Stomach smooth muscle (tissue), 2 donors: Measurements from ENCODE around the gene FPR1.

ENCODE experiments used
- H3K27ac ChIP-seq: one replicate; pipeline ENCODE4 v1.7.0; 2013; ENCODE audit warnings: mild to moderate bottlenecking, low read length, inconsistent platforms
- H3K27me3 ChIP-seq, 2 donors: one replicate each; pipeline ENCODE4 v1.7.0; 2013; ENCODE audit warnings: low read length in 2 of 2; ENCODE audit not compliant: insufficient read depth in 2 of 2, control insufficient read depth in 1 of 2
- H3K36me3 ChIP-seq, 2 donors: one replicate each; pipeline ENCODE4 v1.7.0; 2013; ENCODE audit warnings: low read length in 2 of 2; ENCODE audit not compliant: control insufficient read depth in 2 of 2, insufficient read depth in 2 of 2
- H3K4me1 ChIP-seq: one replicate; pipeline ENCODE4 v1.7.0; 2013; ENCODE audit warnings: low read length; ENCODE audit not compliant: control insufficient read depth, insufficient read depth
- H3K4me3 ChIP-seq, 2 donors: one replicate each; pipeline ENCODE4 v1.7.0; 2013; ENCODE audit warnings: low read length in 2 of 2
- H3K9ac ChIP-seq, 2 donors: one replicate each; pipeline ENCODE4 v1.7.0; 2013; ENCODE audit warnings: low read length in 2 of 2, mild to moderate bottlenecking in 1 of 2
- H3K9me3 ChIP-seq, 2 donors: one replicate each; pipeline ENCODE4 v1.7.0; 2013; ENCODE audit warnings: low read length in 2 of 2; ENCODE audit not compliant: control insufficient read depth in 2 of 2
- donor health status: healthy.
- donor health status: Pancreatic carcinoma.

The FPR1 gene

DNA sequence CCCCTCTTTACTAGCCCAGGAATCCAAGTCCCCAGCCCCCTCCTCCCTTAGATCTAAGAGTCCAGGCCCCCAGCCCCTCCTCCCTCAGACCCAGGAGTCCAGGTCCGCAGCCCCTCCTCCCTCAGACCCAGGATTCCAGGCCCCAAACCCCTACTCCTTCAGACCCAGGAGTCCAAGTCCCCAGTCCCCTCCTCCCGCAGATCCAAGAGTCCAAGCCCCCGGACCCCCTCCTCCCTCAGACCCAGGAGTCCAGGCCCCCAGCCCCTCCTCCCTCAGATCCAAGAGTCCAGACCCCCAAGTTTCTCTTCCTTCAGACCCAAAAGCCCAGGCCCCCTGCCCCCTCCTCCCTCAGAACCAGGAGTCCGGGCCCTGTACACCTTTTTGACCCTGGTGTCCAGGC is 47.1 kb downstream of the FPR1 start:
- H3K9ac ChIP-seq, result peak overlapping the region; percentile 95 to 96
- H3K27ac ChIP-seq, result peak overlapping the region; percentile 93
- peak overlapping the region; percentile 84 to 89 for H3K4me3 ChIP-seq
- H3K36me3 ChIP-seq, result peaks cover 6 to 8% of the 10 kb centered on the region in 2 donors
- no peaks in the 10 kb centered on the region for H3K9me3 ChIP-seq
- H3K27me3 ChIP-seq, result no peaks in the 10 kb centered on the region
- H3K4me1 ChIP-seq, result peaks cover 16% of the 10 kb centered on the region

DNA sequence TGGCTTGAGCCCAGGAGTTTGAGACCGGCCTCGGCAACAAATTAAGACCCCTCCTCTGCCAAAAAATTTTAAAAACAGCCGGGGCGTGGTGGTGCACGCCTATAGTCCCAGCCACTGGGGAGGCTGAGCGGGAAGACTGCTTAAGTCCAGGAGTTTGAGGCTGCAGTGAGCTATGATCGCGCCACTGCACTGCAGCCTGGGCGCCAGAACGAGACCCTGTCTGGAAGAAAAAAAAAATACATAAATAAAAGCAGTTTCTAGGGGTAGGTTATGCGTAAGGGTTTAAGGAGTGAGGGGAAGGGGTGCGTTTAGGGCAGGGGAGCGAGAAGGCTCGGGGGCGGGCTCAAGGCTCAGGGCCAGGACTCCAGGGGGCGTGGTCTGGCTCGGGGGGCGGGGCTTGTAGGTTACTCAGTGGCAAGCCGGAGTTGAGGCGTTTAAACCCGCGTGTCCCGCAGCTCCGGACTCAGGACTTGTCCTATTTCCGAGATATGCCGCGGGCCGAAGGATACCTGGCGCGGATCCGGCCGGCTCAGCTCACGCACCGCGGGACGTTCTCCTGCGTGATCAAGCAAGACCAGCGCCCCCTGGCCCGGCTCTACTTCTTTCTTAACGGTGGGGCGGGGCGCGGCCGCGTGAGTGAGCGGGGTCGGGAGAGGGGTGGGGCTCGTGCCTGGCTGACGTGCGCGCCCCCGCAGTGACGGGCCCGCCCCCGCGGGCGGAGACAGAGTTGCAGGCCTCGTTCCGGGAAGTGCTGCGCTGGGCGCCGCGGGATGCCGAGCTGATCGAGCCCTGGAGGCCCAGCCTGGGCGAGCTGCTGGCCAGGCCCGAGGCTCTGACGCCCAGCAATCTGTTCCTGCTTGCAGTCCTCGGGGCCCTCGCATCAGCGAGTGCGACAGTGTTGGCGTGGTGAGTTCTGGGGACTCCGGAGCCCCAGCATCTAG is 47.8 kb downstream of the FPR1 start:
- Histone ChIP-seq H3K9me3 (no peaks in the 10 kb centered on the region), H3K27ac (peak overlapping the region; percentile 93), H3K36me3 (peaks cover 8 to 9% of the 10 kb centered on the region in 2 donors), H3K4me1 (peaks cover 16% of the 10 kb centered on the region), H3K27me3 (no peaks in the 10 kb centered on the region), H3K9ac (peak overlapping the region; percentile 95 to 96), H3K4me3 (peak overlapping the region; percentile 84 to 89)

DNA sequence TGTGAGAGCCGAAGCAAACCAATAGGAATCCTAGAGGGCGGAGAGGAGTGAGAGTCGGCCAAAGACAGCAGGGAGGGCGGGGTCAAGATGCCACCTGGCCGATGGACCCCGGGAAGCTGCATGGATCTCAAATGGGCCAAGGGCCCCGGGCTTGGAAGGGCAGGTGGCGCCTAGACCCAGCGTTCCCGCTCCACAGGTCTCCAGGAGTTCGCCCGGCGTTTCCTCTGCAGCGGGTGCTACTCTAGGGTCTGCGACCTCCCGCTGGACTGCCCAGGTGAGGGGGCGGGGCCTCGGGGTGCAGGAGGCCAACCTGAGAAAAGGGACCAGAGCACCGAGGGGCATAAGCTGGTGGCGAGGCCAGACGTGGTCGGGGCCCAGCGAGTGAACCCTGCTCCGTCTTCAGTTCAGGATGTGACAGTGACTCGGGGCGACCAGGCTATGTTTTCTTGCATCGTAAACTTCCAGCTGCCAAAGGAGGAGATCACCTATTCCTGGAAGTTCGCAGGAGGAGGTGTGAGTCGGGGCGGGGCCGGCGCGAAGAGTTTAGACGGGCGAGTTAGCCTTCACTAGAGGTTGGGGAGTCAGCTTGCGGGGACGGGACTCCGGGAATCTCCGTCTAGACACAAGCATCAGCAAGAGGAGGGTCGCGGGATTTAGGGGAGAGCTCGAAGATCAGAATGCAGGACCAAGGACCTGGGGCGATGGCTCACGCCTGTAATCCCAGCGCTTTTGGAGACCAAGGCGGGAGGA is 48.7 kb downstream of the FPR1 start:
- peak overlapping the region; percentile 93 for H3K27ac ChIP-seq
- no peaks in the 10 kb centered on the region for H3K9me3 ChIP-seq
- peak overlapping the region in 1 of 2 donors; percentile 89 for H3K4me3 ChIP-seq
- no peaks in the 10 kb centered on the region for H3K27me3 ChIP-seq
- peaks cover 16% of the 10 kb centered on the region for H3K4me1 ChIP-seq
- H3K36me3 ChIP-seq, result peaks cover 8 to 17% of the 10 kb centered on the region in 2 donors
- H3K9ac ChIP-seq, result no peak overlapping the region

DNA sequence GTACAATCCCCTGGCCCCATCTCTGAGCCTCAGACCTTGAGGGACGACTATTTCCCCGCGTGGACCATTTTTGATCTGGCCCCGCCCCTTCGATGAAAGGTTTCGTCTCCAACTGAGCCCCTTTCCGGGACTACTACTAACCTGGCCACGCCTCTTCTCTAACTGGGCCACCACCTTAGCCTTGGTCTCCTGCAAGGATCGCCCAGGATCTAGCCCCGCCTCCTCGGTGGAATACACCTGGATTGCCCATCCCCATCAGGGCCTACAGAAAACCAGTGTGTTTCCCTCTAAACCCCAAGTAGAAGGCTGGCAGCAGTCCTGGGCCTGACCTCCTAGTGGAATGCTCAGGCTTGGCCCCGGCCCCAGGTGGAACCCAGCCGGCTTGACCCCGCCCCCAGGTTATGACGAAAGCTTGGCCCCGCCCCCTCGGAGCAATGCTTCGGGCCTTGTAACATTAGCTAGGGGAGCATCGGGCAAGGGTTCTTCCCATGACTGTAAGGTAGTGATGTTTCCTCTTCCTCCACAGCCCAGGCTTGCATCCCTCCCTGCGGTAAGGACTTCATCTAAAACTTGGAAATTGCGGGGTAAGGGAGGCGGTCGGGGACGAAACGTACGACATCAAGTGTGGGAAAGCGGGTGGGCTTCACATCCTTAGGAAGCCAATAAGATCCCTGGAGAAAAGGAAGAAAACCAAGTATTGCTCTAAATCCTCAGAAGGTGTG is 49.4 kb downstream of the FPR1 start:
- H3K4me1 ChIP-seq, result peaks cover 16% of the 10 kb centered on the region
- no peaks in the 10 kb centered on the region for H3K9me3 ChIP-seq
- H3K4me3 ChIP-seq, result peak overlapping the region in 1 of 2 donors; percentile 35
- H3K36me3 ChIP-seq, result peaks cover 8 to 25% of the 10 kb centered on the region in 2 donors
- no peaks in the 10 kb centered on the region for H3K27me3 ChIP-seq
- H3K9ac ChIP-seq, result no peak overlapping the region
- peak overlapping the region; percentile 93 for H3K27ac ChIP-seq

DNA sequence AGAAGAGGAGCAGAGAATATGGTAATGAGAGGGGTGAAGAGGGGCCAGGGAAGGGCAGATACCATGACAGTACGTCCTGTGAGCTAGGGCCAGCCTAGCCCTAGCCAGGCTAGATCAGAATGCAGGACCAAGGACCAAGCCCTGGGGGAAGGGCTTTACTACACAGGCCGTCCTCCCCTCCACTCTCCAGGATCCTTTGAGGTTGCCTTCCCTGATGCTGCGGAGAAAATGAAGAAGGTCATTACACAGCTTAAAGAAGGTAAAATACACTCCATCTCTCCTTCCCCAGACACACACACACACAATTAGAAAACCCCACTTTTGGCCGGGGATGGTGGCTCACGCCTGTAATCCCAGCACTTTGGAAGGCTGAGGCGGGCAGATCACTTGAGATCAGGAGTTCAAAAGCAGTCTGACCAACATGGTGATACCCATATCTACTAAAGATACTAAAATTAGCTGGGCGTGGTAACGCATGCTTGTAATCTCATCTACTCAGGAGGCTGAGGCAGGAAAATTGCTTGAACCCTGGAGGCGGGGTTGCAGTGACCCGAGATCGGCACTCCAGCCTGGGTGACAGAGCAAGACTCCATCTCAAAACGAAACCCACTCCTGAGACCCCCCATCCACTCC is 50.1 kb downstream of the FPR1 start:
- Histone ChIP-seq H3K27ac (peak overlapping the region; percentile 93), H3K4me3 (no peak overlapping the region), H3K4me1 (peaks cover 14% of the 10 kb centered on the region), H3K36me3 (peaks cover 9 to 30% of the 10 kb centered on the region in 2 donors), H3K9me3 (no peaks in the 10 kb centered on the region), H3K9ac (no peak overlapping the region), H3K27me3 (no peaks in the 10 kb centered on the region)

DNA sequence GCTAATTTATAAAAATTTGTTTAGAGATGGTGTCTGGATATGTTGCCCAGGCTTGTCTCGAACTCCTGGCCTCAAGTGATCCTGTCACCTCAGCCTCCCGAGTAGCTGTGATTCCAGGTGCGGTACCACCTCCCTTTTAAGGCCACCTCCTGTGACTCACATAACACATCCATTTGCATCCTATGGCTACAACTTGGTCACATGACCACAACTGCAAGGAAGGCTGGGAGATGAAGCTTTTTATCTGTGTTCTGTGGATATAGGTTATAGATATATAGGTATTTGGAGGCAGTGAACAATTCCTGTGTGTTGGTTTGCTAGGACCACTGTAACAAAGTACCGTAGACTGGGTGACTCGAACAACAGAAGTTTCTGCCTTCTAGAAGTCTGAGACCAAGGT is 52.5 kb downstream of the FPR1 start:
- Histone ChIP-seq H3K27ac (no peak overlapping the region), H3K27me3 (no peaks in the 10 kb centered on the region), H3K36me3 (peaks cover 20 to 44% of the 10 kb centered on the region in 2 donors), H3K9me3 (no peaks in the 10 kb centered on the region), H3K9ac (no peak overlapping the region), H3K4me1 (peaks cover 9% of the 10 kb centered on the region), H3K4me3 (no peak overlapping the region)

DNA sequence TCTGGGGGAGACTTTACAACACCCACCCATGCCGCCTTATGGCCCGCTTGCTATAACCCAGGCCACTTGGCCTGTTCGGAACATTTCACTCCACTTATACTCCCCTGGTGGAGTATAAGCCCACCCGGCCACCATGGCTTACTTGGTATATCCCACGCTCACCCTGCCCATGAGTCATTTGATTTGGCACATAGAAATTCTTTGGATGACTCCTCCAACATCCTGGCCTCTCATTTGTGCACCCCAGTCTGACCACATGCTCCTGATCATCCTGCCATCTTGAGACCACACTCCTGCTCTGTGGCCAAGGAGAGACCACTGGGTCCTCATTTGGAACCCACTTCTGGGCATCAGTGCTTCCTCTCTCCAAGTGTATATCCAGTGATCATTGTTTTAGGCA is 53.4 kb downstream of the FPR1 start:
- Histone ChIP-seq H3K27me3 (no peaks in the 10 kb centered on the region), H3K36me3 (peaks cover 20 to 52% of the 10 kb centered on the region in 2 donors), H3K9ac (no peak overlapping the region), H3K4me3 (no peak overlapping the region), H3K9me3 (no peaks in the 10 kb centered on the region), H3K4me1 (peaks cover 18% of the 10 kb centered on the region), H3K27ac (no peak overlapping the region)

DNA sequence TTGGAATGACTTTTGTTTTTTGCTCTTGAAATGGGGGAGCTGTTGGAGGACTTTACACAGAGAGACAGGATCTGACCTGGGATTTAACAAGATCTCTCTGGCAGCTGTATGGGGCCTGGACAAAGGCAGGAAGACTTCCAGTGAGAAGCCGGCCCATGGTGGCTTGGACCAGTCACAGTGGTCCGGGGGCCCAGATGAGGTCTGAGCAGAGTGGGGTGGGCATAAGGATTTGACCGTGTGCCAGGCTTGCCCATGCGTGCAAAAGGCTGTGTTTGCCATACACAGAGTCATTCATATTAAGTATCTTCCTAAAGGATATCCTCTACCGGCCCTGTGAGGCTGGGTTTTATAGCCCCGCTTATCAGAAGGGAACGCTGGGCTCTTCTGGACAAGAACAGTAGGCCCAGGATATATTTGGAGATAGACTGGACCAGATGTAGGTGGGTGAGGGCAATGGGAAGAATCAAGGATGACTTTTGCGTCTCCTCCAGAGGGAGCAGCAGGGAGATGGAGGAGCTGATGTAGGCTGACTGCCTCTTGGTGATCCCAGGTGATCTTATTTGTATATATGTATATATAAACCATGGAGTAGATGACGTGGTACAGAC is 54.4 kb downstream of the FPR1 start:
- H3K27ac ChIP-seq, result no peak overlapping the region
- peaks cover 20 to 58% of the 10 kb centered on the region in 2 donors for H3K36me3 ChIP-seq
- H3K27me3 ChIP-seq, result no peaks in the 10 kb centered on the region
- H3K4me3 ChIP-seq, result no peak overlapping the region
- no peak overlapping the region for H3K9ac ChIP-seq
- H3K4me1 ChIP-seq, result peaks cover 19% of the 10 kb centered on the region
- no peaks in the 10 kb centered on the region for H3K9me3 ChIP-seq

DNA sequence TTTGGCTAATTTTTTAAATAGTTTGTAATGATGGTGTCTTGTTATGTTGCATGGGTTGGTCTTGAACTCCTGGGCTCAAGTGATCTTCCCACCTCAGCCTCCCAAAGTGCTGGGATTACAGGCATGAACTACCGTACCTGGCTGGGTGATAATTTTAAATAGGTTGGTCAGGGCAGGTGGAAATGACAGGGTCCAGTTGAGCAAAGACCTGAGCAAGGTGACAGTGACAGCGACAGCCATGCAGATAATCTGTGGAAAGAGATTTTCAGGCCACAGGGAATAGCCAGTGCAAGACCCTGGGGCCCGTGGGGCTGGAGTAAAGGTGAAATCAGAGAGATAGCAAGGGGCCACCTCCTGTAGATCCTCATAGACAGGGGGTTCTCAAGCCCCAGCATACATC is 55.1 kb downstream of the FPR1 start:
- H3K9me3 ChIP-seq, result no peaks in the 10 kb centered on the region
- no peak overlapping the region for H3K9ac ChIP-seq
- H3K27me3 ChIP-seq, result no peaks in the 10 kb centered on the region
- H3K27ac ChIP-seq, result no peak overlapping the region
- H3K36me3 ChIP-seq, result peaks cover 20 to 58% of the 10 kb centered on the region in 2 donors
- H3K4me1 ChIP-seq, result peaks cover 26% of the 10 kb centered on the region
- no peak overlapping the region for H3K4me3 ChIP-seq
